GM21576 (cell line): ENCODE measurements around the gene CNOT11.
"Not testable (repeated sequence)": the region's sequence is repeated elsewhere in the genome, so short reads cannot be mapped to it uniquely, and the experiment has no call there.

Source experiments
- ATAC-seq: cut with Tn5 transposase; IDR thresholded peaks from one replicate; pipeline ENCODE4 v1.9.1; 2021; ENCODE audit warnings: mild to moderate bottlenecking, moderate library complexity; ENCODE audit not compliant: unreplicated experiment

Gene CNOT11

GRCh38 chr2:101252408-101253012, at the start of gene CNOT11:
Gene CNOT11 (plus strand): TSS chr2:101252886. CDS start chr2:101252965, 79 bp downstream.
- peak; percentile 86 for ATAC-seq

GRCh38 chr2:101204400-101205115, 48.1 kb upstream of the CNOT11 start:
- no peak for ATAC-seq

GRCh38 chr2:101205521-101206479, 46.9 kb upstream of the CNOT11 start:
- ATAC-seq, result peak; percentile 52

- no peak for ATAC-seq
These were observed 43.9 kb upstream of the CNOT11 start for GRCh38 chr2:101208830-101209229.

- no peak for ATAC-seq
These were observed 33.4 kb upstream of the CNOT11 start for GRCh38 chr2:101219246-101219645.

- ATAC-seq, result not testable (repeated sequence)
These were observed 32.6 kb upstream of the CNOT11 start for GRCh38 chr2:101220091-101220490.

GRCh38 chr2:101223814-101224231, 28.9 kb upstream of the CNOT11 start:
- ATAC-seq, result peak; percentile 96

GRCh38 chr2:101230541-101231001, 22.1 kb upstream of the CNOT11 start:
- ATAC-seq, result no peak

- no peak for ATAC-seq
These were observed 21.4 kb upstream of the CNOT11 start for GRCh38 chr2:101231240-101231639.

- ATAC-seq, result no peak
These were observed 20.6 kb upstream of the CNOT11 start for GRCh38 chr2:101231937-101232730.

- no peak for ATAC-seq
These were observed 19.9 kb upstream of the CNOT11 start for GRCh38 chr2:101232770-101233169.

- no peak for ATAC-seq
These were observed 18.3 kb upstream of the CNOT11 start for GRCh38 chr2:101234169-101234938.

- not testable (repeated sequence) for ATAC-seq
These were observed 16.7 kb upstream of the CNOT11 start for GRCh38 chr2:101235956-101236355.

GRCh38 chr2:101237944-101238343, 14.7 kb upstream of the CNOT11 start:
- ATAC-seq, result not testable (repeated sequence)

GRCh38 chr2:101238930-101239759, 13.5 kb upstream of the CNOT11 start:
- ATAC-seq, result no peak

GRCh38 chr2:101239760-101240118, 12.9 kb upstream of the CNOT11 start:
- not testable (repeated sequence) for ATAC-seq

GRCh38 chr2:101240694-101241093, 12.0 kb upstream of the CNOT11 start:
- ATAC-seq, result not testable (repeated sequence)

GRCh38 chr2:101241158-101241557, 11.5 kb upstream of the CNOT11 start:
- no peak for ATAC-seq

GRCh38 chr2:101244373-101244772, 8.3 kb upstream of the CNOT11 start:
- not testable (repeated sequence) for ATAC-seq
